Measurements from ENCODE around the gene GNL1. TPM values are rescaled to one million over a fixed set of nuclear protein-coding genes. Genes with fewer than 3 reads are reported as not detected.

Gene GNL1
- total RNA-seq, 1 experiment from 2014 or later: 101 TPM

DNA sequence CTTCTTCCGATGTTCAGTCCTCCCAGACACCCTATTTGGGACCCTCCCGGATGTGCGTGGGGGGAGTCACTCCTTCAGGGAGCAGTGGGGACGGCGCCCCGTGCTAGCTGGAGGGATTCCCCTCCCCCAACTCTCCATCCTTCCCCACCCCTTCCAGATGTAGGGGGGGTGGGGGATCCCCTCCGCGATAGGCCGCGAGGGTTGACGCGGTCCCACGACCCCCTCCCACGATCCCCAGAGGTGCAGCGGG is 548 bp downstream of the GNL1 start:
- Histone ChIP-seq H3K27ac (ENCODE audit: low read depth, low read length, poor library complexity, severe bottlenecking) (peak overlapping the region; percentile 88), H3K4me3 (ENCODE audit: low read depth, low read length, poor library complexity, severe bottlenecking) (peak overlapping the region; percentile 61), H3K4me1 (ENCODE audit: insufficient read depth, low read length, poor library complexity, severe bottlenecking) (peaks cover 16% of the 10 kb centered on the region), H3K9me3 (ENCODE audit: low read depth, low read length, poor library complexity, severe bottlenecking) (no peaks in the 10 kb centered on the region), H3K27me3 (replicated peaks; ENCODE audit: insufficient read depth, low read depth, low read length, poor library complexity) (no peaks in the 10 kb centered on the region), H3K36me3 (ENCODE audit: insufficient read depth, low read length, poor library complexity, severe bottlenecking) (peaks cover 51% of the 10 kb centered on the region)
- BruUV-seq (replicated peaks): no TSS peak
- TF ChIP-seq EZH2 (IDR thresholded peaks at IDR 0.05; ENCODE audit: borderline replicate concordance, low read depth, low read length, poor library complexity, severe bottlenecking): no peak
- TF ChIP-seq, protein P1, sequence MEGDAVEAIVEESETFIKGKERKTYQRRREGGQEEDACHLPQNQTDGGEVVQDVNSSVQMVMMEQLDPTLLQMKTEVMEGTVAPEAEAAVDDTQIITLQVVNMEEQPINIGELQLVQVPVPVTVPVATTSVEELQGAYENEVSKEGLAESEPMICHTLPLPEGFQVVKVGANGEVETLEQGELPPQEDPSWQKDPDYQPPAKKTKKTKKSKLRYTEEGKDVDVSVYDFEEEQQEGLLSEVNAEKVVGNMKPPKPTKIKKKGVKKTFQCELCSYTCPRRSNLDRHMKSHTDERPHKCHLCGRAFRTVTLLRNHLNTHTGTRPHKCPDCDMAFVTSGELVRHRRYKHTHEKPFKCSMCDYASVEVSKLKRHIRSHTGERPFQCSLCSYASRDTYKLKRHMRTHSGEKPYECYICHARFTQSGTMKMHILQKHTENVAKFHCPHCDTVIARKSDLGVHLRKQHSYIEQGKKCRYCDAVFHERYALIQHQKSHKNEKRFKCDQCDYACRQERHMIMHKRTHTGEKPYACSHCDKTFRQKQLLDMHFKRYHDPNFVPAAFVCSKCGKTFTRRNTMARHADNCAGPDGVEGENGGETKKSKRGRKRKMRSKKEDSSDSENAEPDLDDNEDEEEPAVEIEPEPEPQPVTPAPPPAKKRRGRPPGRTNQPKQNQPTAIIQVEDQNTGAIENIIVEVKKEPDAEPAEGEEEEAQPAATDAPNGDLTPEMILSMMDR (conservative IDR thresholded peaks at IDR 0.05; ENCODE audit: low read depth, low read length): no peak
- DNase-seq (ENCODE audit: low spot score): peak; percentile 73
- intact Hi-C loops (cut with micrococcal nuclease; ENCODE audit: unreplicated experiment): loop anchor here (10.0 kb wide), 1 partner anchor 329 kb away; the partner anchor contains the start of gene DDR1
- POLR2A ChIA-PET (ENCODE audit: low non-redundant PET): no interaction called here
- CTCF ChIA-PET: interaction anchor here (1.2 kb wide), 2 partner anchors 11 to 74 kb away, joined by 4 to 10 read pairs; no protein-coding TSS in a partner anchor

DNA sequence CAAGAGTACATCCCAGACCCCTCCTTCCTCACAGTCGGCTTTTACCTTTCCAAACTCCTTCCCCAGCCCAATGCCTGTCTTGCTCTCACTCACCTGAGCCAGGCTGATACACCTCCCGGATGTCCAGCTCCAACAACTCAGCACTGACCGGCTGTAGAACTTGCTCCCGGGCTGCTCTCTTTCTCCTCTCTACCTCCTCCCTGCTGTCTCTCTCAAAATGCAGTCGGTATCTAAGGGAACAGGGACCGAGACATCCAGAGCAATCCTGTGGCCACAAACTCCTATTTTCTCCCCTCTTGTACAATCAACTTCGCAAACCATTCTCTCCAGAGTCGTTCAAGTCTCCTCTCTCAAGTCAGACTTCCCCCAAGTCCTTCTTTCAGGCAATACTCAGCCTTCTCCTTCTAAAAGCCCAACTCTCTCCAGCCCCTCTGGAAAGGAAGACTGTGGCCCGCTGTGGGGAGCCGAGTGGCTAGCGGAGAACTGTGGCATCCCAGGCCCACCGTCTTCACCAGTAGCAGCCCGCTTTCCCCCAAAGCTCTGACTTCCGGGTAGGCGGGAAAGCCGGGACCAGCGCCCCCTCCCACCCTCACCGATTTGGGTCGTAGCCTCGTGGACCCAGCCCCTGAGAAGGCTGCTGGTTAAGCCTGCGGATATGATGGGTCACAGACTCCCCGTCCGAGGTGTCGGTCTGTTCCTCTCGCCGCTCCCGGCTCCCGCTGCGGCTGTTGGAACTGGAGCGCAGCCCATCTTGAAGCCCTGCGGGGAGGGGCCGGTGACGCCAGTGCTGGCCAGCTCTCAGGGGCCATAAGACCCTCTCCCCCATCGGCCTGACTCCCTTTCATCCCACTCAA is 1.1 kb downstream of the GNL1 start:
- DNase-seq (ENCODE audit: low spot score): no peak
- TF ChIP-seq, protein P1 (conservative IDR thresholded peaks at IDR 0.05; ENCODE audit: low read depth, low read length): no peak
- no peak for TF ChIP-seq EZH2 (IDR thresholded peaks at IDR 0.05; ENCODE audit: borderline replicate concordance, low read depth, low read length, poor library complexity, severe bottlenecking)
- no peaks in the 10 kb centered on the region for H3K9me3 ChIP-seq (ENCODE audit: low read depth, low read length, poor library complexity, severe bottlenecking)
- intact Hi-C loops (cut with micrococcal nuclease; ENCODE audit: unreplicated experiment): loop anchor here (10.0 kb wide), 1 partner anchor 330 kb away; the partner anchor contains the start of gene DDR1
- ChIA-PET CTCF (interaction anchor here (0.6 to 1.2 kb wide), 3 partner anchors 10 to 73 kb away, joined by 3 to 10 read pairs (median 4); no protein-coding TSS in a partner anchor), POLR2A (ENCODE audit: low non-redundant PET) (no interaction called here)
- no TSS peak for BruUV-seq (replicated peaks)
- peak overlapping the region; percentile 61 for H3K4me3 ChIP-seq (ENCODE audit: low read depth, low read length, poor library complexity, severe bottlenecking)
- peaks cover 53% of the 10 kb centered on the region for H3K36me3 ChIP-seq (ENCODE audit: insufficient read depth, low read length, poor library complexity, severe bottlenecking)
- no peaks in the 10 kb centered on the region for H3K27me3 ChIP-seq (replicated peaks; ENCODE audit: insufficient read depth, low read depth, low read length, poor library complexity)
- H3K4me1 ChIP-seq (ENCODE audit: insufficient read depth, low read length, poor library complexity, severe bottlenecking): peaks cover 16% of the 10 kb centered on the region
- peak overlapping the region; percentile 88 for H3K27ac ChIP-seq (ENCODE audit: low read depth, low read length, poor library complexity, severe bottlenecking)

DNA sequence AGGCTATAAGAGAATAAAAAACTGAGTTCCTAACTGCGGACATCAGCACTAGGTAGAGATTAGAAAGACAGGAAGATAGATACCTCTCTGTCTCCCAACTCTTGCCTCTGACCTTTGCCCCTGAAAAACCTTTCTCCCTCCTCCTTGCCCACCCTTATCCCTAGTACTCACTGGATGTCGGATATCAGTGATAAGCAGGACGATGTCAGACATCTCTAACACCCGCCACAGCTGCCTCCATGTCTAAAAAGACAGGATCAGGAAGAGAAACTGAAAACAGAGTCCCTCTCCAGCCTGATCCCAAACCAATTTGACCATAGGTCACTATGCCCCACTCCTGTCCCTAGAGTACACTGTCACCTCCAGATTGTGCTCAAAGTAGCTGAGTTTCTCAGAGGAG is 1.9 kb downstream of the GNL1 start:
- ChIA-PET CTCF (interaction anchor here (1.3 kb wide), 1 partner anchor 10 kb away, joined by 3 read pairs; no protein-coding TSS in a partner anchor), POLR2A (ENCODE audit: low non-redundant PET) (no interaction called here)
- H3K9me3 ChIP-seq (ENCODE audit: low read depth, low read length, poor library complexity, severe bottlenecking): no peaks in the 10 kb centered on the region
- DNase-seq (ENCODE audit: low spot score): no peak
- peaks cover 16% of the 10 kb centered on the region for H3K4me1 ChIP-seq (ENCODE audit: insufficient read depth, low read length, poor library complexity, severe bottlenecking)
- H3K36me3 ChIP-seq (ENCODE audit: insufficient read depth, low read length, poor library complexity, severe bottlenecking): peaks cover 50% of the 10 kb centered on the region
- intact Hi-C loops (cut with micrococcal nuclease; ENCODE audit: unreplicated experiment): loop anchor here (10.0 kb wide), 1 partner anchor 330 kb away; the partner anchor contains the start of gene DDR1
- BruUV-seq (replicated peaks): no TSS peak
- H3K27ac ChIP-seq (ENCODE audit: low read depth, low read length, poor library complexity, severe bottlenecking): no peak overlapping the region
- TF ChIP-seq, protein P1 (conservative IDR thresholded peaks at IDR 0.05; ENCODE audit: low read depth, low read length): no peak
- TF ChIP-seq EZH2 (IDR thresholded peaks at IDR 0.05; ENCODE audit: borderline replicate concordance, low read depth, low read length, poor library complexity, severe bottlenecking): no peak
- no peaks in the 10 kb centered on the region for H3K27me3 ChIP-seq (replicated peaks; ENCODE audit: insufficient read depth, low read depth, low read length, poor library complexity)
- H3K4me3 ChIP-seq (ENCODE audit: low read depth, low read length, poor library complexity, severe bottlenecking): peak overlapping the region; percentile 61

Data from A673 (cell line).